ENCODE results near the gene CCDC71L.

The CCDC71L gene

GRCh38 chr7:106623315-106623660 is 37.7 kb downstream of the CCDC71L start:
- no peak for DNase-seq

DNA sequence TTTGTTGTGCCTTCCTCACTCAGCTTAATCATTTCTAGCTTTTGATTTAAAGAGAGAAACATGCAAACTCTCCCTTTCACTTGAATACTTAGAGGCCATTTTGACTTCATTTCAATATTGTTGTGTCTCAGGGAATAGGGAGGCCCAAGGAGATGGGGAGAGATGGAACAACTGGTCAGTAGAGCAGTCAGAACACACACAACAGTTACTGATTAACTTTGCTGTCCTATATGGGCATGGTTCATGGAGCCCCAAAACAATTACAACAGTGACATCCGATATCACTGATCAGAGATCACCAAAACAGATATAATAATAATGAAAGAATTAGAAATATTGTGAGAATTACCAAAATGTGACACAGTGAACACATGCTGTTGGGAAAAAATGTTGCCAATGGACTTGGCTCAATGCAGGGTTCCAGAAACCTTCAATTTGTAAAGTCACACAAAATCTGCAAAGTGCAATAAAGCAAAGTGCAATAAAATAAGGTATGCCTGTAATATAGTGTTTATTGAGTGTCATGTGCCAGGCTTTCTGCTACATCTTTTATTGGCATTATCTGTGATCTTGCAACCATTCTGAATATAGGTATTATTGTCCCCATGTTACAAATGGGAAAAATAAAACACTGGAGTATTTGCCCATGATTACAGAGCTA is 38.2 kb downstream of the CCDC71L start:
- no peak for DNase-seq

DNA sequence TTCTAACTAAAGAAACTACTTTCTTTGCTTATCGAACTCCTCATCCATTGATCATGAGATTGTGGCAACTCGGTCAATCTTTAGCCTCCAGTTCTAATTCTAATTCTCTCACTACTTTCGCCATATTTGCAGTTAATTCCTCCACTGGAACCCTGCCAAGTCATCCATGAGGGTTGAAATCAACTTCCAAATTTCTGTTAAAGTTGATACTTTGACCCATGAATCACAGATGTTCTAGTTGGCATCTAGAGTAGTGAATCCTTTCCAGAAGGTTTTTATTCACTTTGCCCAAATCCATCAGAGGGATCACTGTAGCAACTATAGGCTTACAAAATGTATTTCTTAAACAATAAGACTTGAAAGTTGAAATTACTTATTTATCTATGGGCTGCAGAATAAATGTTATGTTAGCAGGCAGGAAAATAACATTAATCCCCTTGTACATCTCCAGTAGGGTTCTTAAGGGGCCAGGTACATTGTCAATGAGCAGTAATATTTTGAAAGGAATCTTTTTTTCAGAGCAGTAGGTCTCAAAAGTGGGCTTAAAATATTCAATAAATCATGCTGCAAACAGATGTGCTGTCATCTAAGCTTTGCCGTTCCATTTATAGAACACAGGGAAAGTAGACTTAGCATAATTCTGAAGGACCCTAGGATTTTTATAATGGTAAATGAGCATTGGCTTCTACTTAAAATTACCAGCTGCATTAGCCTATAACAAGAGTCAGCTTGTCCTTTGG is 39.4 kb downstream of the CCDC71L start:
- DNase-seq = no peak

DNA sequence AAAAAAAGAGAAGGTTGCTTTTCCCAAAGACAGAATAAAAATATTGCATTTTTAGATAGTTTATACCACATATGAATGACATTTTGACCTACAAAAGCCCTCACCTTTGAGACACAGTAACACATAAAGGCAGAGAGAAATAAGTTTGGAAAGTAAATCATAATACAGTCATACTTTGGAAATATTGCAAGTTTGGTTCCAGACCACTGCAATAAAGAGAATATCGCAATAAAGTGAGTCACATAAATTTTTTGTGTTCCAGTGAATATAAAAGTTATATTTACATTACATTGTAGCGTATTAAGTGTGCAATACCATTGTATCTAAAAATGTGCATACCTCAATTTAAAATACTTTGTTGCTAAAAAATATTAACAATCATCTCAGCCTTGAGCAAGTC is 40.3 kb downstream of the CCDC71L start:
- no peak for DNase-seq

GRCh38 chr7:106620034-106620433 is 40.9 kb downstream of the CCDC71L start:
- DNase-seq = no peak

GRCh38 chr7:106619213-106619612 is 41.7 kb downstream of the CCDC71L start:
- DNase-seq = no peak

DNA sequence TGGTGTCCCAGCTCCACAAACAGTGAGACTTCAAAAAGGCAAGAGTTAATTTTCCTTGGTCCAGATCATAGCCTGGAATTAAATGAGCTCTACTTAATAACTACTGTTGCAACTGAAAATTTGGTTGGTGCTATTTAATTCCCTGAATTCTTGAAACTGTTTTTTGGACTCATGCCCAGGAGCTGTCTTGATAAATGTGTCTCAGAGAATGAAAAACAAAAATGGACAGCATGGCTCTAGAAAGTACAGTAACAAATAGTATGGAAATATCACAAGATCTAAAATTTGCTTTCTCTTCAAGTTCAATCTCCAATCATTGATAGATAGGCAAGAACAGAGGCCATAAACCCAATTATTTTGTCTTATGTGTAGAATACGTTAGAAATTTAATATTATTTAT is 42.5 kb downstream of the CCDC71L start:
- DNase-seq = no peak

DNA sequence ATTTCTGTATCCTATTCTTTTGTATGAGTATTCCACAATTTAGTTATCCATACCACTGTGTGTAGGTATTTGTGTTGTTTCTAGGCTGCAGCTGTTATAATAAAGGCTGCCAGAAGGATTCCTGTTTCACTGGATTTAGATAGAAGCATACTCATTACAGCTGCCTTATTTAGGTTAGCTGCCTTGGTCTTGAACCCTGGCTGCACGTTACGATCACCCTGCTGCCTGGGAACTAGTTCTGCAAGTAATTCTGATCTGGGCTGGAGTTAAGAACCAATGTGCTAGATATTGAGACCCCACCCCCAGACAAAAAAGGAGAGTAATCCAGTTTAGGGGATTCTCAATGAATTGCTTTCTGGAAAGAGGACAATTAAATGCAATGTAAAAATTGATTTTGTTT is 43.1 kb downstream of the CCDC71L start:
- DNase-seq = no peak

- DNase-seq = no peak
Observed at GRCh38 chr7:106616708-106617051, 44.3 kb downstream of the CCDC71L start.

- DNase-seq = no peak
Observed at GRCh38 chr7:106615808-106616707, 44.9 kb downstream of the CCDC71L start.

DNA sequence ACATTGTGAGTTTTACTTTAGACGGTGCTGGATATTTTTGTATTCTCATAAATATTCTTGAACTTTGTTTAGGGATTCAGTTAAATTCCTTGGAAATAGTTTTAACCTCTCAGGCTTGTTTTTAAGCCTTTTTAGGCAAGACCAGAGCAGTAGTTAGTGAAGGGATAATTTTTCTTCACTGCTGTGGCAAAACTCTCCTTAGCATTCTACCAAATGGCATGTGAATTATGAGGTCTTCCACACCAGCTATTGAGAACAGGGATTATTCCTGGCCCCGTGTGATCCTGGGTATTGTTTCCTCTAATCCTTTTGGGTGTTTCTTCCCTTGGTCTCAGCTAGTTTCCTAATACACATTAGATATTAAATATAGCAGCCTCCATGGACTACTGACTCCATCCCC is 46.2 kb downstream of the CCDC71L start:
- no peak for DNase-seq

DNA sequence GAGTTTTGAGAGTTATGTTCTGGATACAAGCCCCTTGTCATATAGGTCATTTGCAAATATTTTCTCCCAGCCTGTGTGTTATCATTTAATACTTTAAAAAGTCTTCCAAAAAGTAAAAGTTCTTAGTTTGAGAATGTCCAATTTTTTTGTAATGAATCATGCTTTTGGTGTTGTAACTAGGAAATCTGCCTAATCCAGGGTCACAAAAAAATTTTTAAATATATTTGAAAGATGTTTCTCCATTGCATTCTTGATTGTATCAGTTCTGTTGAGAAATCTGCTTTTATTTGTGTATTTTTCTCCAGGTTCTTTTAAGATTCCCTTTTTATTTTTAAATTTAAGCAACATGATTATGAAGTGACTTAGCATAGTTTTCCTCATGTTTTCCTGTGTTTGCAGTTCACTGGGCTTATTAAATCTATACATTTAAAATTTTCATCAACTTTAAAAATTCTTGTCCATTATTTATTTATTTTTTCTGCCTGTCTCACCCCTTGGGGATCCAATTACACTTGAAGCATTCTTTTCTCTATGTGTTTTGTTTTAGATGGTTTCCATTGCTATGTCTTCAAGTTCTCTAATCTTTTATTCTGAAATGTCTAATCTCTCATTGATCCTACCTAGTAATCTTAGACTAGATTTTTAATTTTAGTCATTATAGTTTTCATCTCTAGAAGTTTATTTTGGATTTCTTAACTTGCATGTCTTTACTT is 47.0 kb downstream of the CCDC71L start:
- DNase-seq = no peak

DNA sequence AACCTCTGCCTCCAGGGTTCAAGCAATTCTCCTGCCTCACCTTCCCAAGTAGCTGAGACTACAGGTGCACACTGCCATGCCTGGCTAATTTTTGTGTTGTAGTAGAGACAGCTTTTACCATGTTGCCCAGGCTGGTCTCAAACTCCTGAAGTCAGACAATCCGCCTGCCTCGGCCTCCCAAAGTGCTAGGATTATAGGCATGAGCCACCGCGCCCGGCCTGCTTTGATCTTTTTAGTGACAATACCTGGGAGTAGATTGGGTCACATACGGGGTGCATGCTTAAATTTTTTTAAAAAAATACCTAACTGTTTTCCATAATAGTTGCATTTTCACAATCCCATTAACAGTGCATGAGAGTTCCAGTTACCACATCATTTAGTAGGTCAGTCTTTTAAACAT is 47.7 kb downstream of the CCDC71L start:
- no peak for DNase-seq

DNA sequence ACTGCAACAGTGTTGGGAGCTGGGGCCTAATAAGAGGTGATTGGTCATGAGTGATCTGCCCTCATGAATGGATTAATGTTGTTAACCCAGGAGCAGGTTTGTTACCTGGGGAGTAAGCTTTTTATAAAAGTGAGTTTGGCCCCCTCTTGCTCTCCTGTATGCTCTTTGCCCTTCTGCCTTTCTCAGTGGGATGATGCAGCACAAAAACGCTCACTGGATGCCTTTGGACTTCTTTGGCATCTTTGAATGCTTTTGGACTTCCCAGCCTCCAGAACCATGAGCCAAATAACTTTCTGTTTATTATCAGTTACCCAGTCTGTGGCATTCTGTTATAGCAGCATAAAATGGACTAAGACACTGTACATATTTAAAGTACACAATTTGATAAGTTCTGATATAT is 48.5 kb downstream of the CCDC71L start:
- no peak for DNase-seq

DNA sequence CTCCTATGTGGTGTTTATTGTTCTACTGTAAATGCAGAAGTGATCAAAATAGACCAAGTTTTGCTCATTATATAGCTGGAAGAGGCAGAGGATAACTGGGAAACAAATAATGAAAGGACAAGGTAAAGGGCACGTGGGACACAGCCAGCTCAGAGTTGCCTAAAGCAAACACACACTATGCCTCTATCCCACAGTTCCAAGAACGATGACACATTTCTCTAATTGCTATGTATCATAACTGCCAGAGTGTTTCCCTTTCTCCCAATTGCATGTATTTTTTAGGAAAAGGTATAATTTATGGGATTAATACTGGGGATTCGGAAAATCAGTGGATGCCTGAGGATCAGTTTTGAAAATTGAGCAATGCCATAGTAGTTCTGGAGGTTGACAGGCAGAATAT is 49.0 kb downstream of the CCDC71L start:
- no peak for DNase-seq

DNA sequence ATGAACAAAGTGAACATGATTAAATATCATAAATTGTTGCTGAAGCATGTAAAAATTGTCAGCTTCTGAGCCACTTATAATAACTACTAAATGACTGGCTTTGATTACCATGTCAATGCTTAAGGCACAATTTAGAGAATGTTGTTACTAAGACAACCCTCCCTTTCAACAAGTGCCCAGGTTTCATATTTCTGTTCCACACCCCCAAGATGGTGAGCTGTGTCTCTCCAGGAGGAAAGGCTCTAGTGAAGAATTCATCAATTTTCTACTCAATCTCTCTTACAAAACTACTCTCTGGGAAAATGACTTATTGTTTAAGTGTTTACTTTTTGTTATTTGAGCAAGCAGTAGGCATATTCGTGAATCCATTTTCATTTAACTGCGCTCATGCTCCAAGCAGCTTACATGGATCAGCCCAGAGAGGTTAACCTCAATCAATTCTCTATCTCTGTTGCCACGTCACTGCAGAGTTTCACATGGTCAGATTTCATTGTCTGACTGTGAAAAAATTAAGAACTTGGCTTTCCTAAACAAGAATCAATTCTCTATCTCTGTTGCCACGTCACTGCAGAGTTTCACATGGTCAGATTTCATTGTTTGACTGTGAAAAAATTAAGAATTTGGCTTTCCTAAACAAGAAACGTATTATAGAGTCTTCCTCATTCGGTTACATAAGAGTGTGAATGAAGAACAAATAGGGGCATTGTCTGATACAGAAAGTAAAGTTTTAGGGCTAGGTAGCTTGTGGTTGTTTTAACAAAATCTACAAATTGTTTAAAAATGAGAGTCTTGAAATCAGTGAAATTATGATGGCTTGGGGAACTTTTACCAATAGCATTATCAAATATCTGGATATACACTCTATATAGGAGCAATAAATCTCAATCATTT is 49.7 kb downstream of the CCDC71L start:
- no peak for DNase-seq

DNA sequence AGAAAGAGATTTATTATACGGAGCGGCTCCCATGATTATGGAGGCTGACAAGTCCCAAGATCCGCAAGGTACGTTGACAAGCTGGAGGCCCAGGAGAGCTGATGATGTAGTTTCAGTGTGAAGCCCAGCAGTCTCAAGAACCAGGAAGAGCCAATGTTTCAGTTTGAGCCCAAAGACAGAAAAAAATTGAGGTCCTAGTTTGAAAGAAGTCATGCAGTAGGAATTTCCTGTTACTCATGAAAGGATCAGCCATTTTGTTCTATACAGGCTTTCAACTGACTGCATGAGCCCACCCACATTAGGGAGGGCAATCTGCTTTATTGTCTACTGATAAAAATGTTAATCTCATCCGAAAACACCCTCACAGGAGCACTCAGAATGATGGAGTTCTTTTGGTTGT is 51.5 kb downstream of the CCDC71L start:
- no peak for DNase-seq

DNA sequence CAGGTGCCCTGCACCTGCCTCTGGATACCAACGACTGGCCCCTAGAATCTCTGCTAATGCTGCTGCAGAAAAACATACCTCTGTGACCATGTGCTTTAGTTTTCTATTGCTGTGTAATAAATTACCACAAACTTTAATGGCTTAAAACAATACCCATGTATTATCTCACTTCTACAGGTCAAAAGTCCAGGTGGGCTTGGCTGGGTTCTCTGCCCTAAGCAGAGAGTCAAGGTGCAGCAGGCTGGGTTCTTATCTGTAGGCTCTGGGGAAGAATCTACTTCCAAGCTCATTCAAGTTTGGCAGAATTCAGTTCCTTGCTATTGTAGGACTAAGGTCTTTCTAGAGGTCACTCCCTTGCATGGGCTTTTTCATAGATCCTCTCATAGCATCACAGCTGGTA is 52.3 kb downstream of the CCDC71L start:
- no peak for DNase-seq
